Neutrophil (primary cell): ENCODE measurements around the gene EPHA3.

ENCODE experiments used
- H3K27ac ChIP-seq: fragments of 200-600 bp; sonication (generic); 2 replicates; pipeline ENCODE4 v1.5.1; 2016; ENCODE audit warnings: mild to moderate bottlenecking, moderate library complexity
- H3K27me3 ChIP-seq: fragments of 200-600 bp; sonication (generic); 2 replicates; pipeline ENCODE4 v1.6.0; 2016; ENCODE audit warnings: mild to moderate bottlenecking
- H3K36me3 ChIP-seq: fragments of 200-600 bp; sonication (generic); 2 replicates; pipeline ENCODE4 v1.5.1; 2017
- H3K4me1 ChIP-seq, 2 experiments: fragments of 200-600 bp in 1 of 2; sonication (generic) in 1 of 2; 1 replicate in 1 of 2; 2 replicates in 1 of 2; pipeline versions ENCODE4 v1.5.1 to v1.6.1; 2013 to 2016; ENCODE audit warnings: low read depth in 1 of 2, low read length in 1 of 2, mild to moderate bottlenecking in 1 of 2, moderate library complexity in 1 of 2; ENCODE audit not compliant: control insufficient read depth in 1 of 2, insufficient read depth in 1 of 2
- H3K4me3 ChIP-seq, 2 experiments: fragments of 200-600 bp in 1 of 2; sonication (generic) in 1 of 2; 1 replicate in 1 of 2; 2 replicates in 1 of 2; pipeline ENCODE4 v1.5.1; 2013 to 2016; ENCODE audit warnings: low read depth in 1 of 2, low read length in 1 of 2, mild to moderate bottlenecking in 1 of 2, moderate library complexity in 1 of 2
- H3K9me3 ChIP-seq: fragments of 200-600 bp; sonication (generic); 2 replicates; pipeline ENCODE4 v1.5.1; 2016
- TF ChIP-seq, protein P1 (sequence below): fragments of 200-600 bp; sonication (generic); IDR thresholded peaks from 2 replicates; pipeline ENCODE4 v1.5.1; 2016; ENCODE audit warnings: antibody characterized with exemption

Gene EPHA3

DNA sequence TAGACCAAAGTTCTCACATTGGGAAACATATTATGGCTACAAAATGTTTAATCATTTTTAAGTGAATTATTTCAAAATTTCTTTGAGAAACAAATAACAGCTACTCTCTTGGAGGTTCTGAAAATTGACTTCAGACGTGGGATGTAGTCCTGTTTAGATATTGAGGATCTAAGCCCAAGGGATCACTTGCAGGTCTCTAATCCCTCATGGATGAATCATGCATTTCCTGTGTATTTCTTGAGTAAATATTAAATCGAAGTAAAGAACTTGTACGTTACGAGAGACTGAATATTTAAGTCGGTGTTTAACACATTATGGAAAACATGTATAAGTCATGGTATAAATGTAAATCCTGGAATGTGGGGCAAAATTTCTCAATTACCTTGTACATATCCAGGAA is 119.8 kb downstream of the EPHA3 start:
- H3K9me3 ChIP-seq = no peaks in the 10 kb centered on the region
- no peak overlapping the region for H3K4me3 ChIP-seq
- TF ChIP-seq, protein P1, sequence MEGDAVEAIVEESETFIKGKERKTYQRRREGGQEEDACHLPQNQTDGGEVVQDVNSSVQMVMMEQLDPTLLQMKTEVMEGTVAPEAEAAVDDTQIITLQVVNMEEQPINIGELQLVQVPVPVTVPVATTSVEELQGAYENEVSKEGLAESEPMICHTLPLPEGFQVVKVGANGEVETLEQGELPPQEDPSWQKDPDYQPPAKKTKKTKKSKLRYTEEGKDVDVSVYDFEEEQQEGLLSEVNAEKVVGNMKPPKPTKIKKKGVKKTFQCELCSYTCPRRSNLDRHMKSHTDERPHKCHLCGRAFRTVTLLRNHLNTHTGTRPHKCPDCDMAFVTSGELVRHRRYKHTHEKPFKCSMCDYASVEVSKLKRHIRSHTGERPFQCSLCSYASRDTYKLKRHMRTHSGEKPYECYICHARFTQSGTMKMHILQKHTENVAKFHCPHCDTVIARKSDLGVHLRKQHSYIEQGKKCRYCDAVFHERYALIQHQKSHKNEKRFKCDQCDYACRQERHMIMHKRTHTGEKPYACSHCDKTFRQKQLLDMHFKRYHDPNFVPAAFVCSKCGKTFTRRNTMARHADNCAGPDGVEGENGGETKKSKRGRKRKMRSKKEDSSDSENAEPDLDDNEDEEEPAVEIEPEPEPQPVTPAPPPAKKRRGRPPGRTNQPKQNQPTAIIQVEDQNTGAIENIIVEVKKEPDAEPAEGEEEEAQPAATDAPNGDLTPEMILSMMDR = no peak
- no peaks in the 10 kb centered on the region for H3K36me3 ChIP-seq
- H3K27ac ChIP-seq = no peak overlapping the region
- no peaks in the 10 kb centered on the region for H3K27me3 ChIP-seq
- no peaks in the 10 kb centered on the region for H3K4me1 ChIP-seq

- TF ChIP-seq, protein P1 = no peak
- H3K27me3 ChIP-seq = no peaks in the 10 kb centered on the region
- H3K36me3 ChIP-seq = no peaks in the 10 kb centered on the region
These were observed 120.2 kb downstream of the EPHA3 start for GRCh38 chr3:89227634-89228033.

DNA sequence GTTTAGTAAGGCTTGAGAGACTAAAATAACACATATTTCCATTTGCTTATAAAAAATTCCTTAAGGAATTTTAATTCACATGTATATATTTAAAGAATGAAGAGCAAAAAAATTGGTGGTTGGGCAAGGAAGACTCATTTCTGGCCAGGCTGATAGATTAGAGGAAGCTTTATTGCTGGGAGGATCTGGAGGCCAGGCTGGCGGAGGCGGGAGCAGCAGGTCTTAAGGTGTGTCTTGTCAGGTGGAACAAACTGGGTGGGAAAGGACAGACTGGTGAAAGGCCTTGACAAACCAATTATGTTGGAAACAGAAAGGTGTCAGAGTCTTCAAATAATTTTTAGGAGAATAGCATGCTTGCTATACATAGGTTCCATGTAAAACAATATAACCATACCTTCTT is 124.7 kb downstream of the EPHA3 start:
- Histone ChIP-seq H3K36me3 (no peaks in the 10 kb centered on the region), H3K4me3 (no peak overlapping the region), H3K27me3 (no peaks in the 10 kb centered on the region), H3K4me1 (no peaks in the 10 kb centered on the region), H3K27ac (no peak overlapping the region), H3K9me3 (no peaks in the 10 kb centered on the region)
- TF ChIP-seq, protein P1 = no peak

More at GRCh38 chr3:89227634-89228033, 120.2 kb downstream of the EPHA3 start:
- Histone ChIP-seq H3K4me1 (no peaks in the 10 kb centered on the region), H3K4me3 (no peak overlapping the region), H3K9me3 (no peaks in the 10 kb centered on the region), H3K27ac (no peak overlapping the region)

DNA sequence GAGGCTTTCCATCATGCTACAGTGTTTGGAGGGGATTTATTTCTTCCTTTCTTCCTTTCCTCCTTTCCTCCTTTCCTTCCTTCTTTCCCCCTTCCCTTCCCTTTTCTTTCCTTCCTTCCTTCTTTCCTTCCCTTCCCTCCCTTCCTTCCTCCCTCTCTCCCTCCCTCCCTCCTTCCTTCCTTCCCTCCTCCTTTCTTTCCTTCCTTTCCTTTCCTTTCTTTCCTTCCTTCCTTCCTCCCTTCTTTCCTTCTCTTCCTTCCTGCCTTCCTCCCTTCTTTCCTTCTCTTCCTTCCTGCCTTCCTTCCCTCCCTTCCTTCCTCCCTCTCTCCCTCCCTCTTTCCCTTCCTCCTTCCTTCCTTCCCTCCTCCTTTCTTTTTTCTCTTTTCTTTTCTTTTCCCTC is 127.2 kb downstream of the EPHA3 start:
- Histone ChIP-seq H3K4me1 (no peaks in the 10 kb centered on the region), H3K27me3 (no peaks in the 10 kb centered on the region), H3K27ac (no peak overlapping the region), H3K9me3 (no peaks in the 10 kb centered on the region), H3K4me3 (no peak overlapping the region), H3K36me3 (no peaks in the 10 kb centered on the region)
- TF ChIP-seq, protein P1 = no peak

DNA sequence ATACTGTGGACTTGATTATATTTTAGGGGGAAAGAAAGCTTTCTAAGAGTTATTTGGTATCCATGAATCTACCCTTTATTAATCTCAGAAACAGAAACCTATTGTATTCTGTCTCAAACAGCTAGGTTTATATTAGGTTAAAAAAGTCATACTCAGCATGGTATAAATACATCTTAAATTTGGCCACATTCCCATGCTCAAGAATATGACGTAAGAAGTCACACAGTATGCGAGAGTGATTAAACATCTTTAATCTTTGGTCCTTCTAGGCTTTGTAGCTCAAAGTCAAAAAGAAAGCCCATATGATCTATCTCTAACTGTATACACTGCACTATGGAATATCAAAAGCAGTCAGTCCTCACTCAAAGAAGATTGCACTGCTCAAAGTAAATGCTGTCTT is 131.4 kb downstream of the EPHA3 start:
- Histone ChIP-seq H3K27ac (no peak overlapping the region), H3K9me3 (no peaks in the 10 kb centered on the region), H3K27me3 (no peaks in the 10 kb centered on the region), H3K4me1 (no peaks in the 10 kb centered on the region), H3K36me3 (no peaks in the 10 kb centered on the region), H3K4me3 (no peak overlapping the region)
- TF ChIP-seq, protein P1 = no peak

DNA sequence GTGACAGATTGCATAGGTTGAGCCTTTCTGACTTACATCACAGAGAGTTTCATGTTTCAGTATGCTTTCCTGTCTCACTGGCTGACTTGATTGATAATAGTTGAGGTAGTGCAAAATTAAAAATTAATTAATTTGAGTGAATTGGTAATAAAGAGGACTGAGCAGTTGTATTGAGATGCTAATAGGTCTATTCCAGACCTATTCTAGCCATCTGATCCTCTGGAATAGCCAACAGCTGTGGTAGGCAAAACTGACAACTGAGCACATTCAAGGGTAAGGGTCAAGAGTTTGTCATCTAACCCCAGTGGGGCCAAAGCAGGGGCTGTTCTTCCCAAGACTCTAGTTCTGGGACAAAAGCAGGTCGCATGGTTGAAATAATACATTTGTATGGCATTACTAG is 132.4 kb downstream of the EPHA3 start:
- no peaks in the 10 kb centered on the region for H3K9me3 ChIP-seq
- TF ChIP-seq, protein P1 = no peak
- no peaks in the 10 kb centered on the region for H3K36me3 ChIP-seq

More for the DNA sequence above, 132.4 kb downstream of the EPHA3 start:
- Histone ChIP-seq H3K4me1 (no peaks in the 10 kb centered on the region), H3K4me3 (no peak overlapping the region), H3K27ac (no peak overlapping the region), H3K27me3 (no peaks in the 10 kb centered on the region)
